Measurements from ENCODE around the gene MARCHF2. TPM values are rescaled to one million over a fixed set of nuclear protein-coding genes. Genes with fewer than 3 reads are reported as not detected.

The MARCHF2 gene
- total RNA-seq, 2 donors from 2014 or later = 222 to 270 TPM

GRCh38 chr19:8393192-8393870 lies 19.8 kb upstream of the MARCHF2 start:
- DNase-seq (ENCODE audit: low spot score) = no peak

GRCh38 chr19:8393871-8394250 lies 19.2 kb upstream of the MARCHF2 start:
- no peak for TF ChIP-seq CTCF (IDR thresholded peaks at IDR 0.05)
- Histone ChIP-seq H3K4me1 (peaks cover 0 to 87% of the 10 kb centered on the region in 2 donors), H3K27ac (peak overlapping the region; percentile 100), H3K9me3 (no peaks in the 10 kb centered on the region), H3K27me3 (no peaks in the 10 kb centered on the region), H3K36me3 (peaks cover 6% of the 10 kb centered on the region), H3K4me3 (no peak overlapping the region)
- no peak for DNase-seq (ENCODE audit: low spot score)

More at GRCh38 chr19:8393192-8393870, 19.8 kb upstream of the MARCHF2 start:
- Histone ChIP-seq H3K4me3 (no peak overlapping the region), H3K9me3 (no peaks in the 10 kb centered on the region), H3K27ac (peak overlapping the region; percentile 100), H3K27me3 (no peaks in the 10 kb centered on the region), H3K36me3 (peaks cover 6% of the 10 kb centered on the region), H3K4me1 (peaks cover 0 to 84% of the 10 kb centered on the region in 2 donors)
- TF ChIP-seq CTCF (IDR thresholded peaks at IDR 0.05) = no peak

GRCh38 chr19:8395621-8396082 lies 17.5 kb upstream of the MARCHF2 start:
- peaks cover 20% of the 10 kb centered on the region for H3K36me3 ChIP-seq
- H3K4me3 ChIP-seq = no peak overlapping the region
- peak overlapping the region; percentile 100 for H3K27ac ChIP-seq
- no peak for DNase-seq (ENCODE audit: low spot score)
- TF ChIP-seq CTCF (IDR thresholded peaks at IDR 0.05) = no peak
- H3K9me3 ChIP-seq = no peaks in the 10 kb centered on the region
- peaks cover 0 to 79% of the 10 kb centered on the region in 2 donors for H3K4me1 ChIP-seq
- no peaks in the 10 kb centered on the region for H3K27me3 ChIP-seq

GRCh38 chr19:8396185-8396562 lies 16.9 kb upstream of the MARCHF2 start:
- peaks cover 0 to 75% of the 10 kb centered on the region in 2 donors for H3K4me1 ChIP-seq
- H3K36me3 ChIP-seq = peaks cover 23% of the 10 kb centered on the region
- no peak for TF ChIP-seq CTCF (IDR thresholded peaks at IDR 0.05)
- no peak overlapping the region for H3K4me3 ChIP-seq
- no peaks in the 10 kb centered on the region for H3K9me3 ChIP-seq
- H3K27ac ChIP-seq = peak overlapping the region in 1 of 2 donors; percentile 100
- DNase-seq (ENCODE audit: low spot score) = no peak
- H3K27me3 ChIP-seq = no peaks in the 10 kb centered on the region

GRCh38 chr19:8396563-8397203 lies 16.4 kb upstream of the MARCHF2 start:
- Histone ChIP-seq H3K36me3 (peaks cover 25% of the 10 kb centered on the region), H3K27me3 (no peaks in the 10 kb centered on the region), H3K9me3 (no peaks in the 10 kb centered on the region), H3K27ac (peak overlapping the region in 1 of 2 donors; percentile 9), H3K4me3 (no peak overlapping the region), H3K4me1 (peaks cover 0 to 69% of the 10 kb centered on the region in 2 donors)
- TF ChIP-seq CTCF (IDR thresholded peaks at IDR 0.05) = peak; percentile 35 to 75
- no peak for DNase-seq (ENCODE audit: low spot score)

Measured in right atrium auricular region (tissue), 2 donors.